NT2/D1 (cell line): ENCODE measurements around the gene PHLDB1.

ENCODE experiments used
- YY1 ChIP-seq: IDR thresholded peaks from 2 replicates; pipeline ENCODE4 v1.6.1; 2011; ENCODE audit not compliant: insufficient read length, insufficient read depth
- ZNF274 ChIP-seq: IDR thresholded peaks from 2 replicates; pipeline ENCODE4 v1.6.1; 2011; ENCODE audit warnings: mild to moderate bottlenecking, low read depth, low read length

DNA sequence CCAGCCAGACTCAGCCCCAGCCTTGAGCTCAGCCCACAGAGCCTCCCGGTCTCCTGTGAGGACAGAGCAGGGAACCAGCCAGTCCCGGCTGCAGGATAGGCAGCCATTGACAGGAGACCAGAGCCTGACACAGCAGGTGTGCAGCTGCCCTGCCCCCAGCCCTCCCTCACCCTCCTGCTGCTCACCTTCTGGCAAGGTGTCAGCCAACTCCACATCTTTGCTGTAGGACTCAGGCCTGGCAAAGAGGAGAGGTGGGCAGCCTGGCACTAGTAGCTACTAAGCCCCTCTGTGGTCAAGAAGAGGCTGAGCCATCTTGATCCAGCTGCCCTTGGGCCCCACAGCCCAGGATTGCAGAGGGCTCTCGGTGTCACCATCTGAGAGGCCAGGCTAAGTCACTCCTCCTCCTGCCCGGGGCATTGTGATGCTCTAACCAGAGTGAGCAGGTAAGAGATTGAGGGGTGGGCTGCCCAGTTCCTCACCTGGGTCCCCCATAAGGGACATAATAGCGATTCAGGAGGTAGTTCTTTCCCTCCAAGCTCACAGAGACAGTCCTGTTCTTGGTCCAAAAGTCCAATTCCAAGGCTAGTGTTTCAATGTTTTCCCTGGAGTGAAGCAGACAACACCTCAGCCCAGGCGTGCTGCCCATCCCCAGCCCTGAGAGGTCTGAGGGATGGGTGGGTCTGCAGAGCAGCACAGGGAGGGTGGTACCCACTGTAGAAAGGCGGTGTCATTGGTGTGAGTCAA is 53.4 kb downstream of the PHLDB1 start:
- TF ChIP-seq YY1, result no peak
- TF ChIP-seq ZNF274, result no peak
